NCI-H2196 treated with DMSO at 0.1 percent for 48 hours (cell line): Measurements from ENCODE around the gene POFUT2.
"Not testable (repeated sequence)": the region's sequence is repeated elsewhere in the genome, so short reads cannot be mapped to it uniquely, and the experiment has no call there.

ENCODE experiments used
- DNase-seq: peaks from one replicate; lab custom pipeline; 2025; ENCODE audit not compliant: unreplicated experiment; lab: John Stamatoyannopoulos, UW

Gene POFUT2

DNA sequence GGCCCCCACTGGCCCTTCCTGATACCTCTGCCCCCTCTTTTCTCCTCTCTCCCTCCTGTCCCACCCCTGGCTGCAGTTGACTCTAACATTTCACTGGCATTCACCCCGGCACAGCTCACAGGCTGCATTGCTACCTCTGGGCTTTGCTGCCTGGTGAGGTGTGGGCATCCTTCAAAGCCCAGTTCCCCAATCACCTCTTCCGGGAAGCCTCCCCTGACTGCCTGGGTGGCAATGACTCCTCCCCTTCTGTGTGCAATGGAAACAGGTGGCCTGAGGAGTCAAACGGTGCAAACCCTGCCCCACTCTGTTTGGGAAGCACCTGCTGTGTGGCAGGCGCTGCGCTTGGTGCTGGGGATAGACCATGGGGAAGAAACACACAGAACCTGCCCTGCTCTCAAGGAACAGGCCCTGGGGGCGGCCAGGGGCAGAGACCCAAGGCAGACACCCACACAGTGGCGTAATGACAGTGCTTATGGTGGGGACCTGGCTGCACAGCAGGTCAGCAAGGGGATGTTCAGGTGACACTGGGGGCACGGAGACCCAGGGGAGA lies 39.3 kb upstream of the POFUT2 start:
- DNase-seq = no peak

DNA sequence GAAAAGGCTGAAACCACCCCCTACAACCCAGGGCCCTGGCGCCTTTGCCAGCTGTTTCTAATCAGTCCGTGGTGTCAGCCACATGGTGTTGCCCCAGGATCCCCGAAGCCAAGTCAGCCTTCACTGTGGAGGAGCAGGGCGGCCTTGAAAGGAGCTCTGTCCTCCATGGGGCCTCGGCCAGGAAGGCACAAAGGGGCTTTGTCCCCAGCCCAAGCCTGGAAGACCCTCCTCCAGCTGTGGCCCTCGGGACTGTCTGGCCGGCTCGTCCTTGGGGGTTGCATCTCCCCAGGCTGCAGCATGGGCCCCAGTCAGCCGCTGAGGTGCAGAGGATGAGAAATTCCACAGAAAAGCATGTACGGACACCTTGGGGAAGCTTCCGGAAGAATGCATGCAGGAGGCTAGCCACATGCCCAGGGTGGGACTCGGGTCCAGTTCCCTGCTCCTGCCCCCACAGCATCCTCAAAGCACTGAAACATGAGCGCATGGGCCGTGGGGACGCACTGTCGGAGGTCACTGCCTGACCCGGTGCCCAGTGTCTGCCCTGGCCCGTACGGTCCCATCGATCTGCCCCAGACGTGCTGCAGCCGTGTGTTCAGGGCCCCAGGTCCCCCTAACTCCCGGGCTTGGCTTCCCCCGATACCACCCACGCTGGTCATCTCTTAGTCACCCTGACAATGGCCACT lies 38.6 kb upstream of the POFUT2 start:
- no peak for DNase-seq

DNA sequence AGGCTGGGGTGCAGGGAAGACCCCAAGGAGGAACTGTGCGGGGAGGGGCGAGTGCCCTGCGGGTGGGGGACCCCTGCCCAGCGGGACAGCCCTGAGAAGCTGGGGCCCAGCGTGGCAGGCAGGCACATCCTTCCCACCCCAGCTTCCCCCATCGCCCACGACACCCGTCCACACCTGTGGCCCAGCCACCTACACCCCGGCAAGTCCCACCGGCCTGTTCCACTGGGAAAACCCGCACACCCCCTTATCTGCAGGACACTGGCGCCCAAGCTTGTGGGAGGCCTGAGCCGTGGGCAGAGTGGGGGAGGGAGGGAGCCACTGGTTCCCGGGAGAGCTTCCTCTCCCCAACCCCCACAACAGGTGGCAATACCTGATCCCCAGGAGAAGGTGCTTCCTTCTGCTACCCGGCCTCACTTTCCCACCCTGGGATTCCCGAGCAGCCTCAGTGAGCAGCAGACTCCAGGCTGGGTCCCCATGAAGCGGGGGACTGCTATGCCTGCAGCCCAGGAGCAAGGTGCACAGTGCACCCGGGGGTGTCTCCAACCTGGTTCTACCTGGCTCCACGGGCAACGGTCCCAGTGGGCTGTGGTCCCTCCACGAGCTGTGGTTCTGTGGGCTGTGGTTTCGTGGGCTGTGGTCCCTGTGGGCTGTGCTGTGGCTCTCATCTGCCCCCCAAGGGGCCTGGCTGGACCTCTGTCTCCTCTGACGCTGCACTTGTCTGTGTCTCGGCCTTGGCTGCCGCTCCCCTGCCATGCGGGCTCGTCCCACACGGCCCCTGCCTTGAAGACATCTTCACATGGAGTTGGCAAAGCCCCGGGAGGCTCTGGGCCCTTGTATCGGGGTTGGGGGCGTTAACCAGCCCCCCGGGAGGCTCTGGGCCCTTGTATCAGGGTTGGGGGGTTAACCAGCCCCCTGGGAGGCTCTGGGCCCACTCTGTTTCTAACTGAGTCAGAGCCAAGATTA lies 37.8 kb upstream of the POFUT2 start:
- no peak for DNase-seq

DNA sequence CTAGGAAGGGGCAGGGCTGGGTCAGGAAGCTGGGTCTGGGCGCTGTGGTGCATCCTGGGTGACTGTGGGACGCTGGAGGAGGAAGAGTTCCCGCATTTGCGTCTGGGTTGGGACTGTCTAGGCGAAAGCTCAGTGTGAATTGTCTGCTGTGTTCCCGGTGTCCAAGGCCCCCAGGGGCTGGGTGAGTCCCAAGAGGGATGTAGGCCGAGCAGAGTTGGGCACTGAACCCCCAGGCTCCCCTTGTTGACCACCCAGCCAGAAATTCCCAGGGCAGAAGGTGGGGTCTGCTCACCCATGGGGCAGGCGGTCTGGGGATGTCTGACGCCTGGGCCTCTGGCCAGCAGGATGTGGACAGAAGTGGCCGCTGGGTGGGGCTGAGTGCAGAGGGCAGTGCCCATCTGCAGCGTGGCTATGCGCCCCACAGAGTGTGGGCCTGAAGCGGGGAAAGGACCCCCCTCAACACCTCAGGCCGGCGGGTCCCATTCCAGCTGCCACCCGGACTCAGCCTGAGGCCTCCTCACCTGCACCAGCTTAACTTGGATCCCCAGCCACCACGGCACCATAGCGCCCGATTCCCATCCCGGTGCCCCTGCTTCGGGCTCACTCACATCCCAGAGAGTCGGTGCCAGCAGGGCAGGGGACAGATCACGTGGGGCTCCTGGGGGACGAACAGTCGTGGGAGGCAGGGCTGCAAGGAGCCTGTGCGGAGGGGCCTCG lies 37.0 kb upstream of the POFUT2 start:
- DNase-seq = no peak

DNA sequence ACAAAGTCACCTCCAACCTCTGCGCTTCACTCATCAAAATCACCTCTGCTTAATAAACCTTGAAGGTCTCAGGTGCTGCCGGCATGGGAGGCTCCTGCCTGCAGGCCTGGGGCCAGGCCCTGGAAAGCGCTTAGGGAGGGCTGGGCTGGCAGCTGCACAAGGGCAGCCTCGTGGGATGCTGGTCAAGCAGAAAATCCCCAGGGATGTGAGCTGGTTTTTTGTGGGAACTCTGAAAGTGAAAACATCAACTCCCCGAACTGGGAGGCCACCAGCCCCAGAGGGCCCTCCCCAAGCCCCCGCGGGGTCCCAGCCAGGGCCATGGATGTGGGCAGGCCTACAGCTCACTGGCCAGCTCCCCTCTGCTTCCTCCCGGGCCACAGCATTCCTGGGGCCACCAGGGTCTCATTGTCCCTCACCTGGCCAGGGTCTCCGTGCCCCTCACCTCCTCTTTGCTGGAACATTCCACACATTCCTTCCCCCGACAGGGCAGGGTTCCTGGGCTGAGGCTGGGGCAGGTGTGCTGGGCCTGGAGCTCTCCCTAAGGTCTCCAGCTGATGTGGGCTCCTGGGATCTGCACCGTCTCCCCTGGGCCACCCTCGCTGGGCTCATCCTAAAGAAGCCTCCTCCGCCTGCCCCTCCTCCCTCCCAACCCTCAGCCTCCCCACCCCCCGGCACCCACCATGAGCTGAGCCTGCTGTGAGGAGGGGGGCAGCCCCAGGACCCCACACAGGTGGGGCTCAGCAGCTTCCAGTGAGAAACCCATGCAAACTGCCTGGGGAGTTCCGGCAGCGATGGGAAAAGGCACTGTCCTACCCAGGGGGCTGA lies 36.0 kb upstream of the POFUT2 start:
- DNase-seq = no peak

DNA sequence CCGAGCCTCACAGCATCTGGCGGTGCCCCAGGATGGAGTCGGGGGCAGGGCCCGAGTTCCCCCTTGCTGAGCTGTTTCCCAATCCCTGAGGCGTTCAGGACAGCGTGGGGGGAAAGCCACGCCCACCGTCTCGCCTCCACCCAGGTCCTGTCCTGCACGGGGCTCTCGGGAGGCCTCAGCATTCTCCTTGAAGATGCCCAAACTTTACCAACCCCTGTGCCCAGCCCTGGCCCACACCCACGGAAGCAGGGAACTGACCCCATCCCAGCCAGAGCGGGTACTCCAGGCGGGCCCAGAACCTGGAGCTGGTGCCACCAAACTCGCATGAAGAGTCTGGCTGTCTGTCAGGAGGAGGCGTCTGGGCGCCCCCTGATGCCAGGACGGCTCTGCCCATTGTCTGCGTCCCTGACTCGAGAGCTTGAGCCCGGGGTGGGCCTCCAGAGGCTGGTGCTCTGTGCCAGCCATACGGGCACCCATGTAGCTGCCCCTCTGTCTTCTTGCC lies 35.3 kb upstream of the POFUT2 start:
- no peak for DNase-seq

DNA sequence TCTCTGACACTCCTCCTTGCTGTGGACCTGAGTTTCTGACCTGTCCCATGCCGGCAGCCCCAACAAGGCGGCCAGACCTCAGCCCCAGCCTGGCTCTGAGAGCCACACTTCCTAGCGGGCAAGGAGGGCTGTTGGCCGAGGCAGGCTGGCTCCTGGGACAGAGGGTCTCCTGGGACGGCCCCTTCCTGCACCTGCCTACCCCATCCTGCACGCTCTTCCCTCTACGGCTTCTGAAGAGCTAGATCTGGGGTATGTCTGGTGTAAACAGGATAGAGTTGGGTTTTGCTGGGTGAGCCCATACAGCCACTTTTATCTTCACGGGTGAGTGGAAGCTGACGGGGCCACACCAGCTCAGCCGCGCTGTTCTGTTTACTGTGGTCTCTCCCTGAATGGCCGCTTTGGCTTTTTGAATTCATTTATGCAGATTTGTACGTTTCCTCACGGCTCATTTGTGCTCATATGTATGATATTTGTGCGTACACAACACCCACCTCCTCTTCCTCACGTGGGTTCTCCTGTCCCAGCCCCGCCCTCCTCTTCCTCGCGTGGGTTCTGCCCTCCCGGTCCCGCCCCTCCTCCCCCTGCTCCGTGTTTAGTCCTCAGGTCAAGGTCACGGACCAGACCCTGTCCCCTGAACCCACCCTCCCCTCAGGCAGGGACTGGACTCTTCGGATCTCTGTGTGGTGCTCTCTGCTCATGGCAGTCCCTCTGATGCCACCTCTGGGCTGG lies 34.7 kb upstream of the POFUT2 start:
- no peak for DNase-seq

DNA sequence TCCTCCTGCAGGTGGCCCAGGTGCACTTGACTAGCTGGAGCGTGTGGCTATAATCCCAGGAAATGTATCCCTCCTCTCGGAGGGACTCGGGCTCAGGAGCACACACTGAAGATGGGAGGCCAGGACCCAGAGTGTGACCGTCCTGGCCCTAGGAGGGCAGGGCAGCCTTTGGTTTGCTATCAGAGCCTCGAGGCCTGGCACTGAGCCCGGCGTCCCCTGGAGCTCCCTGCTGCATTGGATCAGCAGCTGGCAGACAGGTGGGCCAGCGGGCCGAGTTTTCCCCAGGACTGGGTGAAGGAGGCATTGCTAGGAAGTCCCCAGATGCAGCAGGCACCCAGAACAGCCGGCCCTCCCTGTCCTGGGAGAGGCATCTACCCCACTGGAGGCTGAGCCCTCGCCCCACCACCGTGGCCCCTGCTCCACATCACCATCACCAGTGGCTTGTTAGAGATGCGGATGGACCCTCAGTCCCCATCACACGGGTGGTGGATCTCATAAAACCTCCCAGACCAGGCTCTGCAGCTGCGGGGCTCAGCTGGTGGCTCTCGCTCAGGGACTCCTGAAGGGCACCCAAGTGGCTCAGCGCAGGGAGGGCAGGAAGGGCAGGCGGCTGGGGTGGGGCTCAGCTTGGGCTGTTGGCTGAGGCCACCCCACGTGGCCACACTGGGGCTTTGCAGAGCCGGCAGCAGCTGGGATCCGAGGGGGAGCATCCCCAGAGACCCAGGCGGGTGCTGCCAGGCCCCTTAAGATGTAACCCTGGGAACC lies 32.7 kb upstream of the POFUT2 start:
- DNase-seq = no peak

DNA sequence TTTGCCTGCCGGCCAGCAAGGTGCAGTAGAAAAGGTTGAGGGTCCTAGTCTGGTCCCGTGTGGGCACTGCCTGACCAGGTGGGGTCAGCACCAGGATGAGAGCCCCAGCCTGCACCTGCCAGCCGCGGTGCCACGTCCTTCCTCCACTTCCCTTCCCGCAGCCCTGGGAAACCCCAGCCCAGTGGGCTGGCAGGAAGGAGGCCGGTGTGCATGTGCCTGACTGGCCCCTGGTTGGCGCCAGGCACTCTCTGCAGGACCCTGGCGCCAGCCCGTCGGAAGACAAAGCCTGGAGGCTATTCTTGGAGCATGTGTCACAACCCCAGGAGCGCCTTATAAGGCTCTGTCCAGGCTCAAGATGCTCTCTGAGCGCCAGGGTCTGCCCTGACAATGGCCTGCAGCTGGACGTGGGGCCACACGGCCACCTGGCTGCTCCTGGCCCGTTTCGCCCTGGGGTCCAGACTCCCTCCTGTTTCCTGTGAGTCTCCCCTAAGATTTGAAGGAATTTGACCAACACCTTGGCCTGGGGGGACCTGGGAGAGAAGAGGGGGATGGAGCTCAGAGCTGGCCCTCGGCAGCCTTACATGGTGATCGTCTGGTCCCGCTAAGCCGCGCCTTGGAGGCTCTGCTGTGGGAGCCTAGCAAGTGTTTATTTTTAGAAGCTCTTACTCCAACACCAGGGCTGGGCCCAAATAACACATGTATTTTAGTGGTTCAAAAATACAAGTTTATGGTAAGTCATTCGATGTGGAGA lies 31.9 kb upstream of the POFUT2 start:
- no peak for DNase-seq

DNA sequence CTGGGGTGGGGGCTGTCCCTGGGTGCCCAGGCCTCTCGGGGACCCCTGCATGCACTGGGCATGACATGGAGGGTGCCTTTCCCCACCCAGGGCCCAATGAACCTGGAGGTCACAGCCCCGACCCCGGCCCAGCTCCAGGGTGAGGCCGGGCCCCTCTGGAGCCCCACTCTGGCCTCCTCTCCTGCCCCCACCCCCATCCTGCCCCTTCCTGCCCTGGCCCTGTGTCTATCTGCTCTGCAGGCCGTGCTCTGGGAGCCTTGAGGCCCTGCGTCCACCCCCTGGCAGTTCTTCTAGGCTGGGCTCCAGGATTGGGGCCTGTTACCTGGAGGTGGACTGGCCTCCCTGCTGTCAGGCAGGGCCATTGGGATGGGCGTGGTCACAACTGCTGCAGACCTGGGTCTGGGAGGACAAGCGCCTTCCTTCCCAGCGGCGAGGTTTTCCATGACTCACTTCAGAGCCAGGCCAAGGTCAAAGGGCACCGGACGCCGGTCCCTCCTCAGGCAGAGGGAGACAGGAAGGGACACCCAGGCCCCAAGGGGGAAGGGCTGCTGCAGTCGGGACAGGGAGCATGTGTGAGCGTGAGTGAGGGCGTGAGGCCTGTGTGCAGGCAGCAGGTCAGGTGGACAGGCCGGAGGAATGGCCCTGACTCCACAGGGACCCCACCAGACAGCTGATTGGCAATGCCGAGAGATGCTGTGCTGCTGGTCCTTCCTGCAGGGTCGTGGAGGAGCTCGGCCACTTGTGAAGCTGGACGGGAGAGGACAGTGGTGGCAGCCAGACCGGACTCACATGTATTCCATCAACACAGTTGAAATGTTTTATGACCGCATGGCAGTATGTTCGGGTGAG lies 31.1 kb upstream of the POFUT2 start:
- no peak for DNase-seq

DNA sequence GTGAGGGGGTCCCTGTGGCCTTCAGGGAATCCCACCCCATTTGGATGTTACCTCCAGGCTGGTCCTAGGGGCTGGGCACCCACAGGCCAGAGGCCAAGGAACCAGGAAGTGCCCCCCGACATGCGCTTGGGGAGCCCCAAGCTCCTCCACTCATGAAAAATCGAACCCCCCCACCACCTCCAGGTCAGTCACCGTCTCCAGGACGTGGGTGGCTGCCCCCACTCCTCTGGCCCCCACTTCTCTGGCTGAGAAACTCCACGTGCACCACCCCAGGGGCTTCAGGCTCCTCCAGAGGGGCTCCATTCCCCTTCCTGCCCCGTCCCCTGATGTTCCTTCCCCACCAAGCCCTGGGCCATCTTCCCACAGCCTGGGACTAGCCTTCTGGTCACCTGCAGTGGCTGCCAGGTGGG lies 30.5 kb upstream of the POFUT2 start:
- no peak for DNase-seq

DNA sequence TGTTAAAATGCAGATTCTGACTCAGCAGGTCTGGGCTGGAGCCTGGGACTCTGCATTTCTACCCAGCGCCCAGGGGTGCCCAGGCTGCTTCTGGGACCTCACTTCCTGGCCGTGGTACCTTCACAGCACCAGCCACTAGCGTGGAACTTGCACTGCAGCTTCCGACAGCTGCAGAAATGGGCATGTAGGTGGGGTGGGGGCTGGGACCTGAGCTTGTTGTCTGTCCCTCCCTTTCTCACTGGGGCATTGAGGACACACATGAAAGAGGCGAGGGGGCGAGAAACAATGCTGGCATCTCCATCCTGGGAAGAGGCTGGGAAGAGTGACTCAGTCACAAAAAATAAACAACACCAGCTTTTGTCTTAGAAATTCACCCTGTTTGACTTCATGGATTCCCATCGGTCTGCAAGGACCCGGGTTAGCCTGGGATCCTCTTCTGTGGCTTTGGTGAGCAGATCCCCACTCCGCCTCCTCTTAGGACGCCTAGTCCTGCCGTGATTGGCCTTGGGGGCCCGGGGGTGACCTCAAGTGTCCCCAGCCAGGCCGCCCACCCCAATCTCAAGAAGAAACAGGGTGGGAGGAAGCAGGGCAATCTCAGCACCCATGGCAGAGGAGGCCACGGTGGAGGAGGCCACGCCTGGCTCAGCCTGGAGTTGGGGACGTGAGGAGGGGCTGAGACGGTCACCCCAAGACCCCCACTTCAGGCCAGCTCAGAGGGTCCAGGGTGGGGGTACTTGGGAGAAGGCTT lies 29.9 kb upstream of the POFUT2 start:
- no peak for DNase-seq

DNA sequence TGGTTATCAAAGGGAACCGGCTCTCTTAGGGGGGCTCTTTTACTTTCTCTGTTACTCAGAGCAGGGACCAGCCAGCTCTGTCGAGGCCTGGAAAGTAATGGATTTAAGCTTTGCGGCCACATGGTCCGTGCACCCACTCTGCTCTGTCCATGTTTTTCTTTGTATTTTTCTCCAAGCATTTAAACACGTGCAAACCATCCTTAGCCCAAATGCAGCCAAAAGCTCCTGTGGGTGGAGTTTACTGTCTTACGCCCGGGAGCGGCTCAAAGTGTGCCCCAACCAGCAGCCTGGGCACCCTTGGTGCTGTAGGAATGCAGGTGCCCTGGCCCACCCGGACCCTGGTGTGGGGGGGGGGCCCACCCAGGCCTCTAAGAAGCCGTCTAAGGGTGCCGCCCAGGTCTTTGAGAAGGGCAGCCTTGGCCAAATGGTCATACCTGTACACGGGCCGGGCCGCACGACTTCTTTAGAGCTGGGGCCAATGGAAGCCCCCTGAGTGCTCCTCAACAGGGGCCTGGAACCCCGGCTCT lies 29.2 kb upstream of the POFUT2 start:
- no peak for DNase-seq

DNA sequence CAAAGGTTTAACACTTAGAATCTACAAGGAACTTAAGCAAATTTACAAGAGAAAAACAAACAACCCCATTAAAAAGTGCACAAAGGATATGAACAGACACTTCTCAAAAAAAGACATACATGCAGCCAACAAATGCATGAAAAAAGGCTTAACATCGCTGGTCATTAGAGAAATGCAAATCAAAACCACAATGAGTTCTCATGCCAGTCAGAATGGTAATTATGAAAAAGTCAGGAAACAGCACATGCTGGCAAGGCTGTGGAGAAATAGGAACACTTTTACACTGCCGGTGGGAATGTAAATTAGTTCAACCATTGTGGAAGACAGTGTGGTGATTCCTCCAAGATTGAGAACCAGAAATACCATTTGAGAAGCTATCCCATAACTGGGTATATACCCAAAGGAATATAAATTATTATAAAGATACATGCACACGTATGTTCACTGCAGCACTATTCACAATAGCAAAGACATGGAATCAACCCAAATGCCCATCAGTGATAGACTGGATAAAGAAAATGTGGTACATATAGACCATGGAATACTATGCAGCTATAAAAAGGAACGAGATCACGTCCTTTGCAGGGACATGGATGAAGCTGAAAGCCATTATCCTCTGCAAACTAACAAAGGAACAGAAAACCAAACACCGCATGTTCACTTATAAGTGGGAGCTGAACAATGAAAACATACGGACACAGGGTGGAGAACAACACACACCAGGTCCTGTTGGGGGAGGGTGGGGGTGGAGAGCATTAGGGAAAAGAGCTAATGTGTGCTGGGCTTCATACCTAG lies 28.2 kb upstream of the POFUT2 start:
- not testable (repeated sequence) for DNase-seq

DNA sequence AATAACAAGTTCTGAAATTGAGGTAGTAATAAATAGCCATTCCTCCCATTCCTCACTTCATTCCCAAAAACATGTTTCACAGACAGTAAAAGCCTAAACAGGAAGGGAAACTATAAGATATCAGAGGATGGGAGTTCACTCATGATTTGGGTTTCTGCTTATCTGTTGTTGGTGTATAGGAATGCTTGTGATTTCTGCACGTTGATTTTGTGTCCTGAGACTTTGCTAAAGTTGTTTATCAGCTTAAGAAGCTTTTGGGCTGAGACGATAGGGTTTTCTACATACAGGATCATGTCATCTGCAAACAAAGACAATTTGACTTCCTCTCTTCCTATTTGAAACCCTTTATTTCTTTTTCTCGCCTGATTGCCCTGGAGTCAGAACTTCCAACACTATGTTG lies 26.0 kb upstream of the POFUT2 start:
- no peak for DNase-seq

DNA sequence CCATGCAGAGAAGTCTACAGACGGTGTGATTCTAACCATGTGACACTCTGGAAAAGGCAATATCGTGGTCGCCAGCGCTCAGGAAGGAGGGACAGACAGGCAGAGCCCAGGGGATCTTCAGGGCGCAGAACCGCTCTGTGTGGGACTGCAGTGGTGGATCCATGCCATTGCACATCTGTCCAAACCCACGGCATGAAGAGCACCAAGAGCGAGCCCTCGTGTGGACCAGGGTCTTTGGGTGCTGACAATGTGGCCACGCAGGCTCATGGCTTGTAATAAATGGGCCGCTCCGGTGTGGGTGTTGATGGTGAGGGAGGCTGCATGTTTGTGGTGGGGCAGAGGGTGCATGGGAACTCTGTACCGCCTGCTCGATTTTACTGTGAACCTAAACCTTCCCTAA lies 25.3 kb upstream of the POFUT2 start:
- no peak for DNase-seq
